Sigmoid colon (tissue), 4 donors: ENCODE data around the gene HK2.

Source experiments
- CTCF ChIP-seq, 4 experiments: fragments of 450-650 bp in 3 of 4; fragments of 200-600 bp in 1 of 4; IDR thresholded peaks; one replicate each; pipeline ENCODE4 v1.5.1; 2016 to 2019; ENCODE audit warnings: antibody characterized with exemption in 4 of 4, mild to moderate bottlenecking in 3 of 4, moderate library complexity in 2 of 4
- POLR2A ChIP-seq, 2 donors: fragments of 450-650 bp; IDR thresholded peaks; one replicate each; pipeline ENCODE4 v1.6.1; 2016; ENCODE audit warnings: antibody characterized with exemption in 2 of 2, mild to moderate bottlenecking in 2 of 2, moderate library complexity in 2 of 2
- POLR2AphosphoS5 ChIP-seq, 4 donors: sonication (generic); formaldehyde crosslinking; IDR thresholded peaks; one replicate each; pipeline ENCODE4 v1.6.1; 2017; ENCODE audit warnings: antibody characterized with exemption in 4 of 4

- TF ChIP-seq POLR2AphosphoS5 (IDR thresholded peaks at IDR 0.05) (no peak), CTCF (IDR thresholded peaks at IDR 0.05) (no peak), POLR2A (IDR thresholded peaks at IDR 0.05) (no peak)
Measured at GRCh38 chr2:74828543-74828942, 5.4 kb upstream of the HK2 start.
